GM15510 (cell line): ENCODE measurements around the gene INPP4B.

ENCODE experiments used
- POLR2A ChIP-seq: IDR thresholded peaks from 3 replicates; pipeline ENCODE4 v1.6.1; 2011; ENCODE audit warnings: borderline replicate concordance; ENCODE audit not compliant: insufficient read length; ENCODE audit errors: extremely low read depth

Gene INPP4B

DNA sequence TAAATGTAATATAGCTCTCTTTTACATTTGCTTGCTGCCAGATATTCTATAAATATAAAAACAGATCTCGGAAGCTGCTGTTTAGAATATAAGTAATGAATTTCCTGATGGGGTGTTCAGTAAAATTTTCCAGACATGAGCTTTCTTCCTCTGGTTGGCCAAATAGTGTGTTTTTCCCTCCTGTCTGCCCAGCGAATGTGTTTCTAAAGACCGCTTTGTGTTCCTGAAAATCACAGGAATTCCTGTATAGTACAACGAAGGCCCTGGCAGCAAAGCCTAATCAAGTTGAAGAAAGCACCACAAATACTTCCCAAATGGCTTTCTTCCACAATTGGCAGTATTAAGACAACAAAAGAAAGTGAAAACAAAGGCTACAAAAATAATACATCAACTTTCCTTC, 494.1 kb downstream of the INPP4B start:
- TF ChIP-seq POLR2A: no peak

DNA sequence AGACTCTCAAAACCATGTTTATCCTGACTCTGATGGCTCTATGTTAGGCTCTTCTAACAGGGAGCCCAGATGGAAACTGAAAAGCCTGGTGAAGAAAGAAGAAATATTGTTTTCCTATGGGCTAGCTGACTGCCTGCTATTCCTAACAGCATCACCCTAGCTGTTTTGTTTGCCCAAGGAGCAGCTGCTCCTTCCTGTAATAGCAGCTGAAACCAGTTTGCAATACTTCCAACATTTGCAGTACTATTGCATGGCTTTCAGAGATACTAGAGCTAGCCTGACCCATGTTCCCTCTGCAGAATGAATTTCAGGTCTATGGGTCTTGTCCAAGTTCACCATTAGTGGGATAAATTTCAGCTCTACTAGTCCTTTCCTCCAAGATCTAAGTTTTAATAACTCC, 495.2 kb downstream of the INPP4B start:
- TF ChIP-seq POLR2A: no peak

DNA sequence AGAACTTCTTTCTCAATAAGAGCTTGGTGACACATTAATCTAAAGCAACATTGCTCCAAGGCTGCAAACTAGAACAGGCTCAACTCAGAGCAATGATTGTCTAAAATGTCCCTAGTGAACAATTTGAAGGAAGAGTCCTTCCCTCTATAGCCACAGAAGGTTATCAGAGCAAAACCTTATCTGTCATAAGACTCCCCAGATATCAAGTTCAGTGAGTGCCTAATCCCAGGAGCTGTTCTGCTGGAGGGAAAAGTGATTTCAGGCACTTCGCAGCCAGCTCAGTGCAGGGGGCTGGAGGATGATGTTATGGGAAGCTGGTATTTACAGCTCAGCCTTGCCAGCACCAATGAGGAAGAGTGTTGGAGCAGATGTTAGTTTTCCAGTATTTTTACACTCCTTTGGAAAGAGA, 497.5 kb downstream of the INPP4B start:
- TF ChIP-seq POLR2A: no peak

DNA sequence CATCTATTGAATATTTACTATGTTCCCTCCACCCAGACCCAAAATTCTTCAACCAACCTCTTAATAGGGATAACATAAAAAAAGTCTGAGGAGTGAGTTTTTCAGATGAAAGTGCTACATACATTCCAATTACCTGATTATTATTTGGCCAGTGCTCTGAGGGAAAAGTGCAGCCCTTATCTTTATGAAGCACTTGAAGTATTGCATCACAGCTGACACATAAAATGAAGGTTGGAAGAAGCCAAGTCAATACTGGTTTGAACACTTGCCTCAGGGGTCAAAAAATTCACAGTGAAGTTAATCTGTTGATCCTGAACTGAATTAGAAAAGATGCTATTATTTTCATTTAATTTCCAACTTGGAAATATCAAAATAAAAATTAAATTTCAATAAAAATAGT, 498.9 kb downstream of the INPP4B start:
- no peak for TF ChIP-seq POLR2A

DNA sequence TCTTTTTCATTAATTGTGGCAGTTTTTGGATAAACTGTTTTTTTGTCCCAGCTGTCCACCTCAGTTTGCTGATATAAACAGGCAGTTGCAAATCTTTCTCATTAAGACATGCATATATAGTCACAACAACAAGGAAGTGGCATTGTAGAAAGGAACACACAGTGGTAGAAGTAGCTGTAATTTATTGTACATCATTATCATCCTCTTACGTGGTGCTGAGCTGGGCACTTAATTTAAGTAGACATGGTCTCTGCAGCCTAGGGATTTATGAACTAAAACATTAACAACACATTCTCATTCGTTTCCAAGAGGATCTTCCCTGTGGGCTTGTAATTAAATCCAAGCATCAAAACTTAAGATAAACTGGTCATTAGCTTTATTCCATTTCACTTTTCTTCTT, 500.2 kb downstream of the INPP4B start:
- no peak for TF ChIP-seq POLR2A

DNA sequence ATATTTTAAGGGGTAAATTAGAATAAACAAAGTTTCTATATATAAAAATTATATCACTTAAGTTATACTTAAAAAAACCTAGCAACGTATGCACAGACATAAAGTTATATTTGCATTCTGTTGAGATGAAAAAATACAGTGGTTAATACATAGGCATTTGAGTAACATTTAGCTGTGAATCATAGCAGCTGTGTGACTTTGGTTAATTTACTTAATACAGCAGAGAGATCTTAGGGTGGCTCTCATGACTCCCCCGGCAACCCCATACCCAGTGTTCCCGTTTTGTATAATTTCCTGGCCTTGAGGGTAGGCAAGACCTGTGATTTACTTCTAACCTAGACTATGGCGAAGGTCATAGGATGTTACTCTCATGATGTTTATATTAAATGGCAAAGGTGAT, 504.8 kb downstream of the INPP4B start:
- no peak for TF ChIP-seq POLR2A

DNA sequence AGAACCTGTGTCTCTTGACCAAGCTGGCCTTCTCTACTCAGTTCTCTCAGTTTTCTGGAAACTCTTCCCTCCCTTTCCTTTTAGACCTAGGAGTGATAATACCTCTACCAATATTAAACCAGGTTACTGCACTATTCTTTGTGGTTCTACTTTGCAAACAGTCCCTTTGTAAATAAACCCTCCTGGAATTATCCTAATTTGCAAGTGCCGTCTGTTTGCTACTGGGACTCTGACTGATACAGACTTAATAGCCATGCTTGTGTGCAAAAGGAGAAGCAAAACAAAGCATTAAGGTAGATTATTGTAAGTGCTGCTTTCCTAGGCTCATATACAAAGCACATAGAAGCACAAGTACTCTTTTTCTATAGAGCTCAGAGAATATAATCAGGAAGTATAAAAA, 507.0 kb downstream of the INPP4B start:
- TF ChIP-seq POLR2A: no peak

DNA sequence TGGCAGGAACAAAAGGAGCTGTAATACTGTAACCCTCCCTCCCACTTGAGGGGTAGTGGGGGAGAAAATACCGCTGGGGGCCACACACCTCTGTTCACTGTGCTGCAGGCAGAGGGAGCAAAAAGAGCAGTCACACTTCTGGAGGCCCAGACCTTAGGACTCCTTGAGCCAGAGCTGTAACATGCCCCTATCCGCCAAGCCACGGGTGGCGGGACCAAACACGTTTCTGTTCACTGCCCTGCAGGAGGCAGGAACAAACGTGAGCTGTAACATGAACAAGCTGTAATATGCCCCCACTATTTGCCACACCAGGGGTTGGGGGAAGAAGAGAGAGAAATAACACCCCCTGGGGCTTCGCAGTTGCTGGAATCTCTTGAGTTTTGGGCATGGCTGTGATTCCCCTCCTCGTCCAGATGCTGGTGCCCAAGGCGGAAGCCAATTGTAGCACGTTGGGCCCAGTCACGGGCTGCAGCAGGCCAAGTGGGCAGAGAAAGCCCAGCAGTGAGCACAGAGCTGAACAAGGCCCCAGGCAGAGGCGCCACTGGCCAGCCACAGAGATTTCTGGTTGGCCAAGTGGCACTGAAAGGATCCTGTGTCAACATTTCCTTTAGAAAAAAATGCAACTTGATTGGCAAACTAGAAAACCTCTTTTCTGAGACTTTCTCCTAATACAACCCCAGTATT, 509.7 kb downstream of the INPP4B start:
- TF ChIP-seq POLR2A: no peak

DNA sequence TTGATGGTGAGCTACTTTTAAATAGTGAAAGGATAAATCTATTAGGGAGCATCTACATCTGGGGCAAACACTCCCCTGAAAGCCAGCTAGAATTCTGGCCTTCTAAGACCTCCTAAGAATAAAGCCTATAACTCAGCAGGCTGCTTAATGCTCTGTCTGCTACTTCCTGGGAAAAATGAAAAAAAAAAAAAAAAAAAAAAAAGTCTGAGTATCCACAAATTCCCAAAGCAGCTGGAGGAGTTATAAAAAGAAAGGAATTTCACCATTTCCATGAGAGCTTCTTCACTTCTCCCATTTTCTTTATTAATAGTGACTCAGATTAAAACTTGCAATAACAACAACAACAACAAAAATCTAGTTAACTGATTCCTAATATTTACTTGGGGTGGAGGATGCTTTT, 511.2 kb downstream of the INPP4B start:
- no peak for TF ChIP-seq POLR2A

DNA sequence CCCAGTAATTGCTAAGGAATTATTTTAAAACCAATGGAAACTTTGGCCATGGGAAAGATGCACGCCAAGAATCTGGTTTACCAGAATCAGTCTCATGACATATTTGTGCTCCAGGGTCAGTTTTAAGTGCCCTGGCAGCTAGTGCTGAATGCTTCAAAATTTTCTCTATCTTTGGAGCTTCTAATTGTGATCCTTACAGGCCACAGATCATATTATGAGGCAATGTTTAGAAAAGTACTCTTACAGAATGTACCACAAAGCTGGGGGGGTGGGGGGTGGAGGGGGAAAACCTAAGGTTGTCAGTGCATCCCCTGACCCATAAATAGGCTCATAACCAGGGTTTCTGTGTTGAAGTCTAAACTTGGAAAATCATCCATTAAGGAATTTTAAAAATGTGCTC, 514.5 kb downstream of the INPP4B start:
- TF ChIP-seq POLR2A: no peak

DNA sequence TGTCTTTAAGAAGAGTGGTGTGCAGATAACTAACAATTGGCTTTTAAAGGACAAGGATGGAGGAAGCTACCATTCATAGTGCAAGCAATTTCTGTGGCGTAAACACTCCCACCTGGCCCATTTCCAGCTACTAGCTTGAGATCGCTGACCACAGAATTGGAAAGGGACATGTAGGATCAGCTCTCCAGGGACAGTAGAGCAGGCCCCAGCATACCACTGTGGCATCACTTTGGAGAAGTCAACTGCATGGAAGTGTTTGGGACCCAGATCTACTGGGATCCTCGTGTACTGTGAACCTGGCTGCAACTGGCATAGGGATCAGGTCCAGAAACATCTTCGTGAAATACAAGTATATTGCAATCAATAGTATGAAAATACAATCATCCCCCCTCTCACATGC, 515.0 kb downstream of the INPP4B start:
- no peak for TF ChIP-seq POLR2A

DNA sequence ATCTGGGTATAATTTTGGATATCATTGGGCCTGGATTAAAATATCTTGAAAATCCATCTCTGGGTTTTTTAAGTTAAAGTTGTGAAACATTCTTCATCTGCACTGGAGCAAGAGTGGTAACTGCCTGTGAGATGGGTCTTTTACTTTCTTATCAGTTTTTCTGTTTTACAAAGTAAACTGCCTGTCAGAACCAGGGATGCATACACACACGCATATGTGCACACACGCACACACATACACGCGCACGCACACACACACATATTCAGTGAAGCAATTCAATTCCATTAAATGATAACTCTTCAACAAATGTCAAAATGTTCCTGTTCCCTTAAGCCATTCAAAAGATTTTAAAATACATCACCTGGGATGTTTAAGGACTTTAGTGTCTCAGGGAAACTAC, 515.8 kb downstream of the INPP4B start:
- TF ChIP-seq POLR2A: no peak

DNA sequence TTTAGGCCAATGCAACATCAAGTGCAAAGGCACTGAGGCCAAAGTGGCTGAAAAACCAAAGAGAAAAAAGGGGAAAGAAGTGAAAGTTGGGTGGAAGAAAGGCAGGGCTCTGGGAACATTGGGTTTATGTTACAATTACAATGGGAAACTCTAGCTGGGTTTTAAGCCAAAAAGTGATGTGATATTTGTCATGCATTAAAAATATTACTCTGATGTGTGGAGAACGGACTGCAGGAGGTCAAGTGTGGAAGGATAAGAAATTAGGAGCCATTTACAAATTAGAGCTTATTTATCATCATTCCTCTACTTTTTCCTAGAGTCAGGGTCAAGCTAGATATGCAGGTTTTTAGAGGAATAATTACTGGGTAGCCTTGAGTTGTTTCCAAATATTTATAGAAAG, 516.8 kb downstream of the INPP4B start:
- no peak for TF ChIP-seq POLR2A

DNA sequence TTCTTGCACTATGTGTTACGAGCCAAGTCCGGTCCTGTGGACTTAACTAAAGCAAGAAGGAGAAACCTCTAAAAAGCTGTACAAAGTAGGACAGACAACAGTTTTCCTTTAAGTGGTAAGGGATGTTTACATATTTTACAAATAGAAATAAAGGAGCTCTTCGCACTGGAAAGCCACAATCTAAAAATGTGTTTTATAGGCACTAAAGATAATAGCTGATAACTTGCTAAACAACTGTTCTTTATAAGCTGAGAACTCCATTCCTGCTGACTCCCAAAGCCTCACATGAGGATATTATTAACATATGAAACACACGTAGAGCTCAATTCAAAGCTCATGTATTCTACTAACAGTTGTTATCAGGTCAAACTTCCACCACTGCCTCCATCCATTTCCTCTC, 519.9 kb downstream of the INPP4B start:
- no peak for TF ChIP-seq POLR2A

DNA sequence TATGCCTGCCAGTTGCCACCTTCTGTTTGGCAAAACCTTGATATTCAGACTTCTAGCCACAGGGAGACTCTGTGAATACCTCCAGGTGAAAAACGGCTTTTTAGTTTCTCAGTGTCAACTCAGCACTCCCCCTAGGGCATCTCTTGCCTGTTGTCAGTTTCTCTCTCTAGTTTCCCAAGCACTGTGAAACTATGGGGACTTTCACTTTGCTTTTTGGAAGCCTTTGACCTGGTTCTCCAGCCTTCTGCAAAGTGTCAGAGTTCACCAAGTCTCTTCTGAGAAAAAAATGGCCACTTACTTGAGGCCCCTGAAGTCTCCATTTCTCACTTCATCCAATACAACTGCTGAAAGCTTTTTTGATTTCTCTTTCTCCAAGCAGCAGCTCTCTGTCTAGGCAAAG, 521.5 kb downstream of the INPP4B start:
- no peak for TF ChIP-seq POLR2A

DNA sequence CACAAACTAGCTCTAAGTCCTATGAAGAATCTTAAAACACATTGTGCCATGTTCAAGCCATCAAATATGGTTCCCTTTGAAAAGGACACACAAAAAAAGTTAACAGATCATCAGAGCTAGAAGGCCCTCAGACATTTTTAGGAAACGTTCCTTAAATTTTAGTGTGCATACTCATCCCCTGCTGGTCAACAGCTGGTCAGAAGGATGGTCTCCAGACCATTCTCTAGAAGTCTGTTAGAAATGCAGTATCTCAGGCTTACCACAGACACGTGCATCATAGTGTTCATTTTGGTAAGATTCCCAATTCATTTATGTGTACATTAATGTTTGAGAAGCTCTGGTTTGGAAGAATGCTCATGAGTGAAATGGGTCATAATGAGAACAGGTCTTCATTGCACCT, 523.1 kb downstream of the INPP4B start:
- no peak for TF ChIP-seq POLR2A

DNA sequence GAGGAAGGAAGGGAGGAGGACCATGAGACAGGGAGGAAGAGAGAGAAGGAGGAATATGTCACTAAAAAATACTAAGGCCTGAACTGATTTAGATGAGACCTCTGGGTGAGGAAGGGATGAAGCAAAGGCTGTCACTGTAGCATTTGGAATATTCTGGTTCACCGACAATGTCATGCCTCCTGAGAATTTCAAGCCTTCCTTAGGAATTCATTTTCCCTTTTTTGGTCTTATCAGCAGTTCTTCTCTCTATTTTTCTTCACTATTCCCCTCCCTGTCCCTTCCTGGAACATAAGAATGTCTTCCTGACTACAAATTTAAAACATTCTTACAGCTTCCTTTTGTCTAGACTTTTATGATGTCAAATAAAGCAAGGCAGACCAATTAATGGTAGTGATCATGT, 527.8 kb downstream of the INPP4B start:
- TF ChIP-seq POLR2A: no peak

DNA sequence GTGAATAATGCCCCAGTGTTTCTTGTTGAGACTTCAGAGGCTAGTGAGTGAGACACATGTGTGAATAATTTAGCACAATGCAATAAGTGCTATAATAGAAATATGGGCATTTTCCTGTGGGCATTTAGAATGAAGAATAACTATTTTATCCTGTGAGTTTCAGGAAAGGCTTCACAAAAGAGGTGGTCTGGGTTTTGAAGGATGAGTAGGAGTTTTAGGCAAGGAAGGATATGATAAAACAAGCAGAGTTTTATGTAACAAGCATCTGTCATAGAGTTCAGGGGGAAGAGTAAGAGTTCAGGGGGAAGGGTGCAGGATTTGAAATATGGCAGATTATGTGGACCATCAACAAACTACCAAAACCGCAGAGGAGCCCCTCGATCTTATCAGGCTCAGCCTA, 529.2 kb downstream of the INPP4B start:
- no peak for TF ChIP-seq POLR2A

DNA sequence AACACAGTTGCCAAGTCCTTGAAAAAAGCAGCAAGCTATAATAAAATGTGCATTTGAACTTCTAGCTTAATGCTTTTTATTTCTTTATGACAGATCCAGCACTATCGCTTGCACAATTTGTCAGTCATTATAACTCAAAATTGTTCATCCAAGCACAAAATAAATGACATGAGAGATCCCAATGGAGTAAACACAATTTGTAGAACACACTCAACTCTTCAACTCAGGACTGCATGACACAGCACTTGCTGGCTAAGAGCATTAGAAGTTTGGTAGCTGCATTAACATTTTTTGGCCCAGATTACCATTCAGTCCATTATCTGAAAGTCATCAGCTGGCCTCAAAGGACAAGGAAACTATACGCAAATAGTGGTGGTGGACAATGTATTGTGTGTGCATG, 530.1 kb downstream of the INPP4B start:
- no peak for TF ChIP-seq POLR2A
